HepG2 (cell line): ENCODE results near the gene TFEB.

Experiments used
- ESRRA ChIP-seq: sonication (generic); formaldehyde crosslinking; IDR thresholded peaks from 2 replicates; pipeline ENCODE4 v1.5.1; 2020; ENCODE audit warnings: mild to moderate bottlenecking, low read depth, missing genetic modification reagents
- FOXK2 ChIP-seq: fragments of 450-650 bp; IDR thresholded peaks from 2 replicates; pipeline ENCODE4 v1.6.1; 2016
- HNF4A ChIP-seq: sonication (generic); formaldehyde crosslinking; IDR thresholded peaks from 2 replicates; pipeline ENCODE4 v1.4.0; 2020; ENCODE audit warnings: missing genetic modification reagents
- MAFK ChIP-seq, 2 experiments: IDR thresholded peaks in 1 of 2; conservative IDR thresholded peaks in 1 of 2; 2 replicates each; pipeline ENCODE4 v1.6.1; 2011; ENCODE audit warnings: improper control_type of control experiment in 2 of 2, low read length in 2 of 2
- POLR2AphosphoS5 ChIP-seq: IDR thresholded peaks from 2 replicates; pipeline ENCODE4 v1.6.1; 2012; ENCODE audit warnings: low read depth, low read length
- ZBTB38 ChIP-seq: sonication (generic); formaldehyde crosslinking; IDR thresholded peaks from 2 replicates; pipeline ENCODE4 v1.5.1; 2020; ENCODE audit warnings: mild to moderate bottlenecking, missing genetic modification reagents

- TF ChIP-seq ESRRA, result no peak
- TF ChIP-seq ZBTB38 (CRISPR knock-in tag), result no peak
- no peak for TF ChIP-seq FOXK2
- no peak for TF ChIP-seq POLR2AphosphoS5
- TF ChIP-seq MAFK (conservative IDR thresholded peaks at IDR 0.05 in 1 of 2, IDR thresholded peaks at IDR 0.05 in 1 of 2; ENCODE audit: low read length in 2 of 2), result no peak
- TF ChIP-seq HNF4A (CRISPR knock-in tag), result no peak
These were observed 33.2 kb downstream of the TFEB start for GRCh38 chr6:41702089-41702745.
